DOHH2 (cell line): ENCODE data around the gene AMACR.

Experiments used
- CTCF ChIP-seq: fragments of 200-600 bp; sonication (generic); IDR thresholded peaks from one replicate; pipeline ENCODE4 v1.5.1; 2014; ENCODE audit warnings: antibody characterized with exemption, mild to moderate bottlenecking, low read depth, low read length; ENCODE audit not compliant: poor library complexity, severe bottlenecking
- EZH2phosphoT487 ChIP-seq: fragments of 200-600 bp; sonication (generic); IDR thresholded peaks from 2 replicates; pipeline ENCODE4 v1.6.1; 2017; ENCODE audit warnings: borderline replicate concordance, mild to moderate bottlenecking, antibody characterized with exemption, low read length, moderate library complexity, mixed read lengths

DNA sequence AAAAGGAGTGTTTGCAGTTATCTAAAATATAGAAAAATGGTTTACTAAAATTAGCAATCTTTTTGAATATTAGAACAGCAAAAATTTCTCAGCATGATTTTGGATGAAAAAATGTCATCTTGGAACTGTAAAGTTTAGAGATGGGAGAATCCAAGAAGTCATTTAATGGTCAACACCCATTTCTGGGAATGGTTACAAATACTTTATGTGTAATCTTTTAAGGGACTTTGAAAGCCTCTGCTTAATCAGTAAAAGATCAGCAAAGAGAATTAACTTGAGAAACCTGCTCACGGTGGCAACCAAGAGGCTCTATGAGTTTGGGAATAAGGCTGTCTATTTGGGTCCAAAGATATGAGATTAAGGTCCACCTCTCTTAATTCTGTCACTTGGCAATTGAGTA, 22.2 kb upstream of the AMACR start:
- TF ChIP-seq EZH2phosphoT487, result no peak
- no peak for TF ChIP-seq CTCF
